GM19463 (cell line): ENCODE measurements around the gene DDX20.
"Not testable (repeated sequence)": the region's sequence is repeated elsewhere in the genome, so short reads cannot be mapped to it uniquely, and the experiment has no call there.

Experiments
- ATAC-seq: cut with Tn5 transposase; IDR thresholded peaks from one replicate; pipeline ENCODE4 v1.9.1; 2021; ENCODE audit warnings: mild to moderate bottlenecking, moderate library complexity; ENCODE audit not compliant: unreplicated experiment

DDX20 gene

GRCh38 chr1:111786669-111787207, 31.0 kb downstream of the DDX20 start:
- no peak for ATAC-seq

- no peak for ATAC-seq
Measured at GRCh38 chr1:111789142-111789541, 33.4 kb downstream of the DDX20 start.

GRCh38 chr1:111789666-111790316, 34.1 kb downstream of the DDX20 start:
- ATAC-seq = no peak

- no peak for ATAC-seq
Measured at GRCh38 chr1:111791776-111792175, 36.1 kb downstream of the DDX20 start.

- ATAC-seq = no peak
Measured at GRCh38 chr1:111792249-111792648, 36.5 kb downstream of the DDX20 start.

- ATAC-seq = no peak
Measured at GRCh38 chr1:111793923-111794322, 38.2 kb downstream of the DDX20 start.

- ATAC-seq = no peak
Measured at GRCh38 chr1:111795401-111795800, 39.7 kb downstream of the DDX20 start.

- no peak for ATAC-seq
Measured at GRCh38 chr1:111798580-111798979, 42.9 kb downstream of the DDX20 start.

- not testable (repeated sequence) for ATAC-seq
Measured at GRCh38 chr1:111799722-111800121, 44.0 kb downstream of the DDX20 start.

GRCh38 chr1:111801071-111801850, 45.6 kb downstream of the DDX20 start:
- ATAC-seq = no peak

- no peak for ATAC-seq
Measured at GRCh38 chr1:111802110-111802509, 46.4 kb downstream of the DDX20 start.

GRCh38 chr1:111802984-111803383, 47.3 kb downstream of the DDX20 start:
- no peak for ATAC-seq

- ATAC-seq = no peak
Measured at GRCh38 chr1:111803951-111804350, 48.2 kb downstream of the DDX20 start.

- no peak for ATAC-seq
Measured at GRCh38 chr1:111804776-111805175, 49.1 kb downstream of the DDX20 start.

- no peak for ATAC-seq
Measured at GRCh38 chr1:111805251-111805650, 49.5 kb downstream of the DDX20 start.

GRCh38 chr1:111811891-111812290, 56.2 kb downstream of the DDX20 start:
- no peak for ATAC-seq

- no peak for ATAC-seq
Measured at GRCh38 chr1:111812306-111812705, 56.6 kb downstream of the DDX20 start.

GRCh38 chr1:111813440-111814304, 58.0 kb downstream of the DDX20 start:
- ATAC-seq = no peak

- no peak for ATAC-seq
Measured at GRCh38 chr1:111814305-111814628, 58.6 kb downstream of the DDX20 start.

GRCh38 chr1:111814642-111815041, 58.9 kb downstream of the DDX20 start:
- ATAC-seq = no peak
